ENCODE results near the gene TSPAN14.
A peak's percentile ranks its signal among the peaks of the same experiment; 100 is the strongest.
"Not testable (repeated sequence)": the region's sequence is repeated elsewhere in the genome, so short reads cannot be mapped to it uniquely, and the experiment has no call there.

TSPAN14 gene

GRCh38 chr10:80480373-80480772 is 26.3 kb downstream of the TSPAN14 start:
- H3K36me3 Mint-ChIP-seq, result peaks cover 19% of the 10 kb centered on the region
- H3K4me3 Mint-ChIP-seq, result peak overlapping the region; percentile 20
- not testable (repeated sequence) for H3K9me3 Mint-ChIP-seq (ENCODE audit: low read depth); H3K27me3 Mint-ChIP-seq
- H3K27ac Mint-ChIP-seq, result peak overlapping the region; percentile 81
- peaks cover 73% of the 10 kb centered on the region for H3K4me1 Mint-ChIP-seq (ENCODE audit: low read depth)

- peaks cover 19% of the 10 kb centered on the region for H3K36me3 Mint-ChIP-seq
- no peaks in the 10 kb centered on the region for H3K27me3 Mint-ChIP-seq
- H3K4me1 Mint-ChIP-seq (ENCODE audit: low read depth), result peaks cover 75% of the 10 kb centered on the region
- peak overlapping the region; percentile 85 for H3K27ac Mint-ChIP-seq
- no peak overlapping the region for H3K4me3 Mint-ChIP-seq
- H3K9me3 Mint-ChIP-seq (ENCODE audit: low read depth), result no peaks in the 10 kb centered on the region
Observed at GRCh38 chr10:80480852-80481251, 26.7 kb downstream of the TSPAN14 start.

- H3K36me3 Mint-ChIP-seq, result peaks cover 10% of the 10 kb centered on the region
- H3K27ac Mint-ChIP-seq, result peak overlapping the region; percentile 90
- no peaks in the 10 kb centered on the region for H3K9me3 Mint-ChIP-seq (ENCODE audit: low read depth)
- peak overlapping the region; percentile 71 for H3K4me3 Mint-ChIP-seq
- no peaks in the 10 kb centered on the region for H3K27me3 Mint-ChIP-seq
- peaks cover 84% of the 10 kb centered on the region for H3K4me1 Mint-ChIP-seq (ENCODE audit: low read depth)
Observed at GRCh38 chr10:80484243-80484642, 30.1 kb downstream of the TSPAN14 start.

- H3K27ac Mint-ChIP-seq, result peak overlapping the region; percentile 90
- H3K27me3 Mint-ChIP-seq, result no peaks in the 10 kb centered on the region
- no peaks in the 10 kb centered on the region for H3K9me3 Mint-ChIP-seq (ENCODE audit: low read depth)
- H3K4me1 Mint-ChIP-seq (ENCODE audit: low read depth), result peaks cover 88% of the 10 kb centered on the region
- H3K4me3 Mint-ChIP-seq, result peak overlapping the region; percentile 71
- H3K36me3 Mint-ChIP-seq, result peaks cover 13% of the 10 kb centered on the region
Observed at GRCh38 chr10:80484676-80485075, 30.6 kb downstream of the TSPAN14 start.

GRCh38 chr10:80485076-80485945 is 31.2 kb downstream of the TSPAN14 start:
- no peaks in the 10 kb centered on the region for H3K9me3 Mint-ChIP-seq (ENCODE audit: low read depth)
- peak overlapping the region; percentile 71 for H3K4me3 Mint-ChIP-seq
- H3K36me3 Mint-ChIP-seq, result peaks cover 17% of the 10 kb centered on the region
- H3K27me3 Mint-ChIP-seq, result no peaks in the 10 kb centered on the region
- H3K27ac Mint-ChIP-seq, result peak overlapping the region; percentile 90
- H3K4me1 Mint-ChIP-seq (ENCODE audit: low read depth), result peaks cover 92% of the 10 kb centered on the region

GRCh38 chr10:80485946-80486764 is 32.0 kb downstream of the TSPAN14 start:
- Mint-ChIP-seq H3K27me3 (no peaks in the 10 kb centered on the region), H3K27ac (peak overlapping the region; percentile 90), H3K4me1 (ENCODE audit: low read depth) (peaks cover 95% of the 10 kb centered on the region), H3K36me3 (peaks cover 22% of the 10 kb centered on the region), H3K4me3 (peak overlapping the region; percentile 71), H3K9me3 (ENCODE audit: low read depth) (no peaks in the 10 kb centered on the region)

GRCh38 chr10:80486785-80487420 is 32.8 kb downstream of the TSPAN14 start:
- Mint-ChIP-seq H3K4me1 (ENCODE audit: low read depth) (peaks cover 95% of the 10 kb centered on the region), H3K27ac (peak overlapping the region; percentile 90), H3K36me3 (peaks cover 27% of the 10 kb centered on the region), H3K9me3 (ENCODE audit: low read depth) (no peaks in the 10 kb centered on the region), H3K27me3 (no peaks in the 10 kb centered on the region), H3K4me3 (peak overlapping the region; percentile 71)

- Mint-ChIP-seq H3K4me3 (peak overlapping the region; percentile 70), H3K27me3 (no peaks in the 10 kb centered on the region), H3K4me1 (ENCODE audit: low read depth) (peaks cover 96% of the 10 kb centered on the region), H3K36me3 (peaks cover 29% of the 10 kb centered on the region), H3K27ac (peak overlapping the region; percentile 90), H3K9me3 (ENCODE audit: low read depth) (no peaks in the 10 kb centered on the region)
Observed at GRCh38 chr10:80487421-80487785, 33.3 kb downstream of the TSPAN14 start.

- peaks cover 97% of the 10 kb centered on the region for H3K4me1 Mint-ChIP-seq (ENCODE audit: low read depth)
- no peaks in the 10 kb centered on the region for H3K27me3 Mint-ChIP-seq
- peaks cover 31% of the 10 kb centered on the region for H3K36me3 Mint-ChIP-seq
- H3K4me3 Mint-ChIP-seq, result peak overlapping the region; percentile 70
- H3K27ac Mint-ChIP-seq, result peak overlapping the region; percentile 90
- no peaks in the 10 kb centered on the region for H3K9me3 Mint-ChIP-seq (ENCODE audit: low read depth)
Observed at GRCh38 chr10:80487791-80488538, 33.9 kb downstream of the TSPAN14 start.

GRCh38 chr10:80488539-80489066 is 34.5 kb downstream of the TSPAN14 start:
- Mint-ChIP-seq H3K4me1 (ENCODE audit: low read depth) (peaks cover 97% of the 10 kb centered on the region), H3K36me3 (peaks cover 32% of the 10 kb centered on the region), H3K27me3 (no peaks in the 10 kb centered on the region), H3K27ac (peak overlapping the region; percentile 90), H3K9me3 (ENCODE audit: low read depth) (no peaks in the 10 kb centered on the region), H3K4me3 (peak overlapping the region; percentile 55)

GRCh38 chr10:80489371-80490112 is 35.4 kb downstream of the TSPAN14 start:
- Mint-ChIP-seq H3K36me3 (peaks cover 34% of the 10 kb centered on the region), H3K4me1 (ENCODE audit: low read depth) (peaks cover 98% of the 10 kb centered on the region), H3K27me3 (no peaks in the 10 kb centered on the region), H3K27ac (peak overlapping the region; percentile 90), H3K9me3 (ENCODE audit: low read depth) (no peaks in the 10 kb centered on the region), H3K4me3 (peak overlapping the region; percentile 55)

GRCh38 chr10:80491251-80492102 is 37.4 kb downstream of the TSPAN14 start:
- Mint-ChIP-seq H3K27ac (peak overlapping the region; percentile 90), H3K9me3 (ENCODE audit: low read depth) (no peaks in the 10 kb centered on the region), H3K4me1 (ENCODE audit: low read depth) (peaks cover 98% of the 10 kb centered on the region), H3K4me3 (peak overlapping the region; percentile 27), H3K36me3 (peaks cover 42% of the 10 kb centered on the region), H3K27me3 (no peaks in the 10 kb centered on the region)

All from activated naive CD8-positive, alpha-beta T cell (primary cell).